Stimulated activated CD8-positive, alpha-beta memory T cell treated with anti-CD3 and anti-CD28 coated beads, Interleukin-15, amount 100 ng/mL, for 24 hours (primary cell): ENCODE measurements around the gene SRY.
"Not testable (repeated sequence)": the region's sequence is repeated elsewhere in the genome, so short reads cannot be mapped to it uniquely, and the experiment has no call there.

ENCODE experiments used
- DNase-seq: peaks from one replicate; pipeline ENCODE4 v3.0.0-alpha.2; 2020; ENCODE audit warnings: low read depth

Gene SRY

DNA sequence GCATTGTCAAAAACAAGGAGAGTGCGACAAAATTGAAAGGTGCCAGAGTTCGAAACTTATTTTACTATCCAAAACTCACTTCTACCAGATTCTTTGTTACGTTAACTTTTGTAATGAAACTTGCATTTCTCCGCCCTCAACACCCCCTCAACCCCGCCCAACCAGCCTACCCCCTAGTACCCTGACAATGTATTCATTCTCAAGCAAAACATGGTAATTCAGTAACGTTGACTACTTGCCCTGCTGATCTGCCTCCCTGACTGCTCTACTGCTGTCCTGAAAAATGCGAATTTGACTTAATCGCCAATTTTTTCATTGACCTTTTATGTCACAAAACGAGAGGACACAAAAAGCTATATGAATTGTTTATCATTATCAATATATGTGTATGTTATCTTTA is at the start of gene SRY:
Gene SRY (minus strand): TSS at position 83 of the 400 bp plus-strand sequence. CDS start 79 bp downstream, at position 4.
- no peak for DNase-seq

DNA sequence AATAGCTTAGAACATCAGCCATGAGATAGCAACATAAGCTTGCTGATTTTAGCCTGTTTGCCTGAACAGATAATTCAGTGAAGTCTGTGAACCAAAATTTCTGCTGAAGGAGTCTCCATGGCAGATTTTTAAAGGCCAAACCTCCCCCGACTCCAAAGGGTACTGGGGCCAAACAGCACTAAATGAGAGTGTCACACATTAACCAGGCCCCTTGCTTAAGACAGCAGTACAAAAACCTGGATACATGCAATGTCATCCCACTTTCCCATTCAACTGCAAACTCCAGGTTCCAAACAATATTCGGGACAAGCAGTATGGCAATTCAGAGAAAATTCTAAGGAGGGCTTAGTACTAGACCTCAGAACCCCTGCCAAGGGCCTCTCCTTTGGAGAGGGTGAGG is 49.6 kb upstream of the SRY start:
- DNase-seq = no peak

DNA sequence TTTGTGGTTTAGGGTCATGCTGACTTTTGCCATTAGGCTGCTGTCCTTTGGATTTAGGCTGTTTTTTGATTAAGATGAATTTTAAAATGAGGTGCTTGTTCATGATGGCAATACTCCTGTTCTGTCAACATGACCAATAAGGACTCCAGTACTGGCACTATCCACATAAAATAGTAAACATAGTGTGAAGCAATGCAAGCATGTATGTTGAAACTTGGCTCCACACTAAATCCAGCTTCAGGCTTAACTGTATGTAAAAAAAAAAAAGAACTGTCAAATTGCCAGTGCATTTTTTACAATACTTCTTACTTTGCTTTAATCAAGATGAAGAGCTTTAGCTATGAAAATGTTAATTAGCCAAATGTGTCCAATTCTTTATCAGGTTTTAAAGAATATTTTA is 47.7 kb upstream of the SRY start:
- no peak for DNase-seq

DNA sequence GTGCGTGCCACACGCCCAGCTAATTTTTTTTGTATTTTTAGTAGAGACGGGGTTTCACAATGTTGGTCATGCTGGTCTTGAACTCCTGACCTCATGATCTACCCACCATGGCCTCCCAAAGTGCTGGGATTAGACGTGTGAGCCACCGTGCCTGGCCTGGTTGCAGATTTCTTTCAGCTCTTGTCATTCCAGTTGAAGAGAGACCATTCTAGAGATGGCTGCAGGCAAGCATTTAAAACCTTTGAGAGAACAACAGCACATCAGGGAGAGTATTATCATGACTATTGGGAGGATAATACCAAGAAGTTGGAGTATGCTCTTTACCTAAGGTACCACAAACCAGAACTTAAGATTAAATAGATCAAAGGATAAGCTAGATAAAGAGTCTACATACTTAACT is 41.0 kb upstream of the SRY start:
- no peak for DNase-seq

DNA sequence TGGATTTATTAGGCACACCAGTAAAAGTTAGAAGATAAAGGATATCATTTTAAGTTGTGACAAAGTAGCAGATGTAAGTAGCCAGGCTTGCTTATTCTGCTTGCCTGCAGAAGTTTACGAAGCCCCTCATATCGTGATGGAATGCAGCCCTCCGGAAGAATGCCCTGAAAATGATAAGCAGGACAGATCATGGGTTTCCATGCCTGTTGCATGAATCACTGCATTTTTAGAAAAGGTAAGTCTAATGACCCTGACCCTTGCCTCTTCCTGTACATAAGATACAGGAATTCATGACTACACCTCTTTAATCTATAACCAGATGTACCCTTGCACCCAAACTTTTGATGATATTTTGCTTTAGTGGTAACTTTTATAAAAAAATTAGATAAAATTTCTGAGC is 37.0 kb upstream of the SRY start:
- no peak for DNase-seq

DNA sequence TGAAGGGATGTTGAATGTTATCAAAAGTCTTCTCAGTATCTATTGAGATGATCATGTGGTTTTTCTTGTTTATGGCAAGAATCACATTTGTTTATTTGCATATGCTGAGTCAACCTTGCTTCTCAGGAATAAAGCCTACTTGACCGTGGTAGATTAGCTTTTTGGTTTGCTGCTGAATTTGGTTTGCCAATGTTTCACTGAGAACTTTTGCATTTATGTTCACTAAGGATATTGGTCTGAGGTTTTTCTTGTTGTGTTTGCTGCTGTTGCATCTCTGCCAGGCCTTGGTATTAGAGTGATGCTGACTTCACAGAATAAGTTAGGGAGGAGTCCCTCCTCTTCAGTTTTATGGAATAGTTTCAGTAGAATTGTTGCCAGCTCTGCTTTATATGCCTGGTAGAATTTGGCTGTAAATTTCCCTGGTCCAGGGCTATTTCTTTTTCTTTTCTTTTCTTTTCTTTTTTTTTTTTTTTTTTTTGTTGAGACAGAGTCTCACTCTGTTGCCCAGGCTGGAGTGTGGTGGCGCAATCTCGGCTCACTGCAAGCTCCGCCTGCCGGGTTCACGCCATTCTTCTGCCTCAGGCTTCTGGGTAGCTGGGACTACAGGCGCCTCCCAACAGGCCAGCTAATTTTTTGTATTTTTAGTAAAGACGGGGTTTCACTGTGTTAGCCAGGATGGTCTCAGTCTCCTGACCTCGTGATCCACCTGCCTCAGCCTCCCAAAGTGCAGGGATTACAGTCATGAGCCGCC is 29.8 kb upstream of the SRY start:
- not testable (repeated sequence) for DNase-seq

DNA sequence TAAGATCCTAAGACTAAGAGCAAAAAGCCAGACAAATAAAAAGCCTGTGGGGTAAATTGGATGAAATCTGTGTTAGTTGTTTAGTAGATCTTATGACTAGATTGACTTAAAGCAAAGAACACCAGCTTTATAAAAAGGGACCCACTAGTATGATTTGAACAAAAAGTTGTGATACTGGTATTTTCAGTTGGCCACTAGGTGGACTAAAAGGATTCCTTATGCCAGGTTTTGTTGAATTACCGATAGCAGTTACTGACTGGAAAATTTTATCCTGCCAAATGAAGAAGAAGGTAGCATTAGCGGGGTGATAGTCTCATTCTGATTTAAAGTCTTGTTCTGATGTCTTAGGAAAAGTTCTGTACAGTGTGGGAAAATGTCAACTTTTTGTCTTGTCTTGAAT is 12.8 kb upstream of the SRY start:
- DNase-seq = no peak

DNA sequence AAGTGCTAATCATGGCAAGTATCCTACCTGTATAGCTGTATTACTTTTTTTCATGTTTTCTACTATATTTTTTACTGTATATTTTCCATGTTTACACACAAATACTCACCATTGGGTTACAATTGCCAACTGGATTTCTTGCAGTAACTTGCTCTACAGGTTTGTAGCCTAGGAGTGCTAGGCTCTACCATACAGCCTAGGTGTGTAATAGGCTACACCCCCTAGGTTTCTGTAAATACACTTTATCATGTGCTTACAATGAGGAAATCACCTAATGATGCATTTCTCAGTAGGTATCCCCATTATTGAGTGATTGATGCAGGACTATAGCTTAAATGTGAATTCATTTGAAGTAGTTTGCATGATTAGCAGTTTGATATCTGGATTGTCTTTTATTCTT is 10.5 kb upstream of the SRY start:
- DNase-seq = no peak

DNA sequence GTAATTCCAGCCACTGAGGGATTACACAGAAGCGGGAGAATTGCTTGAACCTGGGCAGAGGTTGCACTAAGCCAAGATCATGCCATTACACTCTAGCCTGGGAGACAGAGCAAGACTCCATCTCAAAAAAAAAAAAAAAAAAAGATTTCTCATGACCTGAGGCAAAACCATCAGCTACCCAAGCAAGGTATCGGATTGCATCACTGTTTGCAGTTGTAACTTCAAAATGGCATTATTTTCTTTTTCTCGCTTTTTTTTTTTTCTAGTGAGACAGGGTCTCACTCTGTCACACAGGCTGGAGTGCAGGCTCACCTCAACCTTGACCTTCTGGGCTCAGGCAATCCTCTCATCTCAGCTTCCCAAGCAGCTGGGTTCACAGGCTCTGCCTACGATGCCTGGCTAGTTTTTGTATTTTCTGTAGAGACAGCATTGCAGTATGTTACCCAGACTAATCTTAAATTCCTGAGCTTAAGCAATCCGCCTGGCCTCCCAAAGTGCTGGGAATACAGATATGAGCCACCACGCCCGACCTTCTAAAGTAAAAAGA is 9.6 kb upstream of the SRY start:
- no peak for DNase-seq

DNA sequence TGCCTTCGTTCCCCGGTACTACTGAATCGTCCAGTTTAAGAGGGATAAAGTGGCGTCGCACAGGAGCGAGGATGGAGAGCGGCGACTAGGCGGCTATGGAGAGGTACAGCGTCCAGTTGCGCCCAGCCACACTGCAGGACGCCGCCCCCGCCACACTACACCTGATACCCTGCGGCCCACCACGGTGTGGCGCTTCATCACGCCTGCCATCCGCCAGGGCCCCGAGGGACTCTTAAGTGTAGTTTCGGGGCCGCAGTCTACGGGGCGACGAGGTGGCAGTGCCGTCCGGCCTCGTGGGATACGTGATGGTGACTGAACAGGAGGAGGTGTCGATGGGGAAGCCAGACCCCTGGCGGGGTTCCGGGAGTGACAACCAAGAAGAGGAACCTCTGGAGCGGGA is 2.3 kb upstream of the SRY start:
- DNase-seq = no peak

DNA sequence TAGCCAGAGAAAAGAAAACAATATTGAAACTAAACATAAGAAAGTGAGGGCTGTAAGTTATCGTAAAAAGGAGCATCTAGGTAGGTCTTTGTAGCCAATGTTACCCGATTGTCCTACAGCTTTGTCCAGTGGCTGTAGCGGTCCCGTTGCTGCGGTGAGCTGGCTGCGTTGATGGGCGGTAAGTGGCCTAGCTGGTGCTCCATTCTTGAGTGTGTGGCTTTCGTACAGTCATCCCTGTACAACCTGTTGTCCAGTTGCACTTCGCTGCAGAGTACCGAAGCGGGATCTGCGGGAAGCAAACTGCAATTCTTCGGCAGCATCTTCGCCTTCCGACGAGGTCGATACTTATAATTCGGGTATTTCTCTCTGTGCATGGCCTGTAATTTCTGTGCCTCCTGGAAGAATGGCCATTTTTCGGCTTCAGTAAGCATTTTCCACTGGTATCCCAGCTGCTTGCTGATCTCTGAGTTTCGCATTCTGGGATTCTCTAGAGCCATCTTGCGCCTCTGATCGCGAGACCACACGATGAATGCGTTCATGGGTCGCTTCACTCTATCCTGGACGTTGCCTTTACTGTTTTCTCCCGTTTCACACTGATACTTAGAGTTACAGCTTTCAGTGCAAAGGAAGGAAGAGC is 488 bp downstream of the SRY start:
- no peak for DNase-seq
